HG02678 (cell line): Measurements from ENCODE around the gene SLC25A34.
A peak's percentile ranks its signal among the peaks of the same experiment; 100 is the strongest.
"Not testable (repeated sequence)": the region's sequence is repeated elsewhere in the genome, so short reads cannot be mapped to it uniquely, and the experiment has no call there.

Source experiments
- ATAC-seq: cut with Tn5 transposase; IDR thresholded peaks from one replicate; pipeline ENCODE4 v1.9.1; 2021; ENCODE audit warnings: mild to moderate bottlenecking, moderate library complexity; ENCODE audit not compliant: unreplicated experiment

The SLC25A34 gene

GRCh38 chr1:15736038-15736891 lies at the start of gene SLC25A34:
SLC25A34 (plus strand) TSS chr1:15736258; CDS start chr1:15736486, 228 bp downstream.
- ATAC-seq, result no peak

- no peak for ATAC-seq
Measured at GRCh38 chr1:15687446-15687845, 48.6 kb upstream of the SLC25A34 start.

- ATAC-seq, result no peak
Measured at GRCh38 chr1:15690317-15690716, 45.7 kb upstream of the SLC25A34 start.

- no peak for ATAC-seq
Measured at GRCh38 chr1:15691434-15692032, 44.5 kb upstream of the SLC25A34 start.

GRCh38 chr1:15692121-15692682 lies 43.9 kb upstream of the SLC25A34 start:
- ATAC-seq, result no peak

GRCh38 chr1:15693371-15693770 lies 42.7 kb upstream of the SLC25A34 start:
- no peak for ATAC-seq

GRCh38 chr1:15696956-15697521 lies 39.0 kb upstream of the SLC25A34 start:
- ATAC-seq, result peak; percentile 88

GRCh38 chr1:15698201-15698600 lies 37.9 kb upstream of the SLC25A34 start:
- ATAC-seq, result no peak

- ATAC-seq, result not testable (repeated sequence)
Measured at GRCh38 chr1:15699321-15699720, 36.7 kb upstream of the SLC25A34 start.

GRCh38 chr1:15700508-15700907 lies 35.5 kb upstream of the SLC25A34 start:
- no peak for ATAC-seq

GRCh38 chr1:15701784-15702183 lies 34.3 kb upstream of the SLC25A34 start:
- no peak for ATAC-seq

GRCh38 chr1:15702722-15703550 lies 33.1 kb upstream of the SLC25A34 start:
- no peak for ATAC-seq

- ATAC-seq, result no peak
Measured at GRCh38 chr1:15703562-15703961, 32.5 kb upstream of the SLC25A34 start.

GRCh38 chr1:15704526-15705183 lies 31.4 kb upstream of the SLC25A34 start:
- no peak for ATAC-seq

GRCh38 chr1:15705184-15705566 lies 30.9 kb upstream of the SLC25A34 start:
- ATAC-seq, result no peak

- no peak for ATAC-seq
Measured at GRCh38 chr1:15706751-15707150, 29.3 kb upstream of the SLC25A34 start.

- ATAC-seq, result no peak
Measured at GRCh38 chr1:15707239-15707925, 28.7 kb upstream of the SLC25A34 start.

- ATAC-seq, result no peak
Measured at GRCh38 chr1:15708486-15709137, 27.4 kb upstream of the SLC25A34 start.

- ATAC-seq, result no peak
Measured at GRCh38 chr1:15709226-15709625, 26.8 kb upstream of the SLC25A34 start.
